Measurements from ENCODE around the gene ZNF791.
"Not testable (repeated sequence)": the region's sequence is repeated elsewhere in the genome, so short reads cannot be mapped to it uniquely, and the experiment has no call there.

The ZNF791 gene

DNA sequence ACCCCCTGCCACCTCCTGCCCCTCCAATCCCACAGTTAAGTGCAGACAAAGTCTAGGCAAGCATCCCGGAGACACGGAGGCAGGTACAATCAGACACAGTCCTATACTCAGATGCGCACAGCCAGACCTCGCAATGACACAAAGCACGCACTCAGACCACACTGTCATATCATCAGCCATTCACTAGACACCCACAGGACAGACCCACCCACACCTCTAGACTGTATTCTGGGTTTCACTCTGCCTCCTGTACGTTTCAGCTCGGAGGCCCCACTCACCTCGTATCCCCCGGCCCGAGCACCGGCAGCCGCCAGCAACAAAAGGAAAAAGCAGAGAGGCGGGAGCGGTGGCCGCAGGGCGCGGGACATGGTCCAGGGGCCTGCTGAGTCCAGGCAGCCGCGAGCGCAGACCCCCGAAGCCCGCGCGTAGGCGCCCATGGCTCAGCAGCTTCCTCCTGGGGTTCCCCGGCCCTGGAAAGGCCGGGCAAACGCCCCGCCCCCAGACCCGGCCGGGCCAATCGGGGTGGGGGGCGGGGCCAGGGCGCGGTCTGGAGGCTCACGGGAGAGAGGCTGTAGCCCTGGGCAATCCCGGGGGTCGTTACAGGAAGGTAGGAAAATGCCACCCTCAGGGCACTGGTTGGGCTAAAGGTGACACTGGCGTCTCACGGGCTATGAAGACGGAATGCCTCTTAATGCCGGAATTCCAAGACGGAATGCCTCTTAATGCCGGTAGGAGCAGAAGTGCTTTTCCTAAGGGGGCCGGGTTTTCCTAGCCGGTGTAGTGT is 55.7 kb downstream of the ZNF791 start, which contains the start of the genes MAN2B1 and WDR83:
TSS of gene MAN2B1 (minus strand) at position 478 of the 784 bp plus-strand sequence. CDS start at position 437, 41 bp downstream.
TSS of gene WDR83 (plus strand) at position 543 of the 784 bp plus-strand sequence. CDS start 2,984 bp downstream, outside the sequence.
- Mint-ChIP-seq H3K27me3 (no peaks in the 10 kb centered on the region), H3K27ac (peak within 1 kb of the TSS; percentile 99), H3K4me1 (peaks cover 37% of the 10 kb centered on the region), H3K4me3 (peak within 1 kb of the TSS; percentile 96), H3K36me3 (peaks cover under 1% of the 10 kb centered on the region), H3K9me3 (no peaks in the 10 kb centered on the region)
- peak; percentile 76 to 77 for DNase-seq (ENCODE audit: low spot score in 2 of 2)
- ATAC-seq (ENCODE audit: low read depth), result peak; percentile 64

DNA sequence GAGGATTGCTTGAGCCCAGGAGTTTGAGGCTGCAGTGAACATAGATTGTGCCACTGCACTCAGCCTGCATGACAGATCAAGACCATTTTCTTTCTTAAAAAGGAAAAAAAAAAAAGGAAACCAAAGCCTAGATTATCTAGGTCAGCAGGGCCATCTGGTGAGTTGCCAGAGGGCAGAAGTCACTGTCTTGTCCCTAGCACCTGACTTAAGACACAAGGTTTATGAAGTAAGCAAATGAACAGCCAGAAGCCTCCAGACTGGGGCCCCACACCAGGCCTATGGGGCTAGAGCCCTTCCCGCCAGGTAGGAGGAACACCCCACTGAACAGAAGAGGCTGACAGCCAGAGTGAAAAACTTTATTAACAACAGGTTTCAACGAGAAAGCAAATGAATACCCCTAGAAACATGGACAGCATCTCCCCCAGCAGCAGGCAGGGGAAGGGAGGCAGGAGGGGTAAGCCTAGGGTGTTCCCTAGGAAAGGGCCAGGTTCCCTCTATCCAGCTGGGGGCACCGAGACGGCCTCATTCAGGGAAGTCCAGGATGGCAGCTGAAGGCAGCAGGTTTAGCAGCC is 57.1 kb downstream of the ZNF791 start:
- peaks cover 2% of the 10 kb centered on the region for H3K36me3 Mint-ChIP-seq
- H3K27me3 Mint-ChIP-seq, result no peaks in the 10 kb centered on the region
- H3K4me3 Mint-ChIP-seq, result peak overlapping the region; percentile 91

DNA sequence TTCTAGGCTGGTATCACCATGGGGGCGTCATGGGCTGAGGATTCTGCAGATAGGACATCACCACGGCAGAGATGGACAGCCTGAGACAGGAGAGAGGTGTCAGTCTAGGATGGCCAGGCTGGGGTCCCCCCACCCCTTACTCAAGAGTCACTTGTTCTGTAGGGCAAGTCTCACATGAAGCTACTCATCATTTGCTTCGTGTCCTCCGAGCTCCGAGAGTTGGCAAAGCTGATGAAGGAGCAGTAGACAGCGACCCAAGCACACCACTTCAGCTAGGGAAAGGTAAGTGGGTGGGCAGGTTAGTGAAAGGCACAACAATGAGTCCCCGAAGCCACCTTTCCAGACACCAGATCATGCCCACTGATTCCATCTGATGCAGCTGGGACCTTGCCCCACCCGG is 57.6 kb downstream of the ZNF791 start:
- no peaks in the 10 kb centered on the region for H3K27me3 Mint-ChIP-seq
- no peaks in the 10 kb centered on the region for H3K9me3 Mint-ChIP-seq
- peak overlapping the region; percentile 100 for H3K27ac Mint-ChIP-seq
- H3K4me1 Mint-ChIP-seq, result peaks cover 41% of the 10 kb centered on the region
- ATAC-seq (ENCODE audit: low read depth) (no peak), DNase-seq (ENCODE audit: low spot score in 2 of 2) (no peak)
- H3K4me3 Mint-ChIP-seq, result peak overlapping the region; percentile 91
- H3K36me3 Mint-ChIP-seq, result peaks cover 2% of the 10 kb centered on the region

More for the DNA sequence above, 57.1 kb downstream of the ZNF791 start:
- no peaks in the 10 kb centered on the region for H3K9me3 Mint-ChIP-seq
- H3K4me1 Mint-ChIP-seq, result peaks cover 41% of the 10 kb centered on the region
- no peak for ATAC-seq (ENCODE audit: low read depth)
- peak overlapping the region; percentile 24 for H3K27ac Mint-ChIP-seq
- no peak for DNase-seq (ENCODE audit: low spot score in 2 of 2)

DNA sequence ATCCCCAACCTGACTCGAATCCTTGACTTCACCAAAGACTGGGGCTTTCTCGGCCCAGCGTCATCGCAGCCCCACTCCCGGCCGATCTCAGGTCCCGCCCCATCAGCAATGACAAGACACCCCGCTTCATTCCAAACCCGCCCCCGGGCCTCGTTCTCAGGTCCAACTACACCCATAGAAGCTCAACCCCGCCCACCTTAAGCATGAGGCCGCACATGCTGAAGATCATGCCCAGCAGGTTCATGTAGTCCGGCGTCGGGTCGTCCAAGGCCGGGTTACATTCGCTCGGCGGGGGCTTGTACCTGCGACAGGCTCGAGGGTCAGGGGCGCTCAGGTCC is 58.2 kb downstream of the ZNF791 start:
- Mint-ChIP-seq H3K9me3 (no peaks in the 10 kb centered on the region), H3K36me3 (peaks cover 4% of the 10 kb centered on the region), H3K4me3 (peak overlapping the region; percentile 91), H3K4me1 (peaks cover 41% of the 10 kb centered on the region), H3K27me3 (no peaks in the 10 kb centered on the region), H3K27ac (peak overlapping the region; percentile 100)
- peak; percentile 21 for ATAC-seq (ENCODE audit: low read depth)
- peak; percentile 43 to 53 for DNase-seq (ENCODE audit: low spot score in 2 of 2)

DNA sequence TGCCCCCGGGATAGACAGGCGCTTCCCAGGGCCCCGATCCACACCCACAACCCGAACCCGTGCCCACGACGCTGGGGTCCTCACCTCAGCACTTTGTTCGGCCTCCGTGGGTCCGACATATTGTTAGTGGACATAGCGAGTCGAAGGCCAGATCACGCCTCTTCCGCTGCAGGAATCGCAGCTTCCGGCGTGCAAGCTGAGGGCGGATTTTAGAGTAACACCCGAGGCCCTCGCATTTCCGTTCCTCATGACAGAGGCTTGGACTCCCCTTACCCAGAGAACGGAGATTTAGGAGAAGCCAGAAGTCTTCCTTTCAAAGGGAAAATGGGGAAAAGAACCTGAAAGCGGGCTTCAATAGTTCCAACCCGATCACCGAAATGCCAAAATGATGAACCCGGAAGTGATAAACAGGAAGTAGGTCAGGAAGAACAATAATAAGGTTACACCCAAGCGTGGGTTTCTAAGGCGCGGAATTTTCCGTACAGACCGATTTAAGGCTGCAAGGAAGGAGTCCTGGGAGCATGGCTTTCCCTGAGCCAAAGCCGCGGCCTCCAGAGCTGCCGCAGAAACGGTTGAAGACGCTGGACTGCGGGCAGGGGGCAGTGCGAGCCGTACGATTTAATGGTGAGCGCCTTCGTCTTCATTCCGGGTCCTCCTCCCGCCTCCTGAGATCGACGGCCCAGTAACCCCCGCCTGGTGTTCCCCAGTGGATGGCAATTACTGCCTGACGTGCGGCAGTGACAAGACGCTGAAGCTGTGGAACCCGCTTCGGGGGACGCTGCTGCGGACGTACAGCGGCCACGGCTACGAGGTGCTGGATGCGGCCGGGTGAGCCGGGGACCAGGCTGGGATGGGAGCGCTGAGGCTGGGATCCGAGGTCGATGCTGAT is 58.8 kb downstream of the ZNF791 start:
- Mint-ChIP-seq H3K27ac (peak overlapping the region; percentile 100), H3K4me1 (peaks cover 40% of the 10 kb centered on the region), H3K27me3 (no peaks in the 10 kb centered on the region), H3K4me3 (peak overlapping the region; percentile 91), H3K36me3 (peaks cover 9% of the 10 kb centered on the region), H3K9me3 (no peaks in the 10 kb centered on the region)
- ATAC-seq (ENCODE audit: low read depth) (peak; percentile 10), DNase-seq (ENCODE audit: low spot score in 2 of 2) (peak; percentile 78 to 82)

DNA sequence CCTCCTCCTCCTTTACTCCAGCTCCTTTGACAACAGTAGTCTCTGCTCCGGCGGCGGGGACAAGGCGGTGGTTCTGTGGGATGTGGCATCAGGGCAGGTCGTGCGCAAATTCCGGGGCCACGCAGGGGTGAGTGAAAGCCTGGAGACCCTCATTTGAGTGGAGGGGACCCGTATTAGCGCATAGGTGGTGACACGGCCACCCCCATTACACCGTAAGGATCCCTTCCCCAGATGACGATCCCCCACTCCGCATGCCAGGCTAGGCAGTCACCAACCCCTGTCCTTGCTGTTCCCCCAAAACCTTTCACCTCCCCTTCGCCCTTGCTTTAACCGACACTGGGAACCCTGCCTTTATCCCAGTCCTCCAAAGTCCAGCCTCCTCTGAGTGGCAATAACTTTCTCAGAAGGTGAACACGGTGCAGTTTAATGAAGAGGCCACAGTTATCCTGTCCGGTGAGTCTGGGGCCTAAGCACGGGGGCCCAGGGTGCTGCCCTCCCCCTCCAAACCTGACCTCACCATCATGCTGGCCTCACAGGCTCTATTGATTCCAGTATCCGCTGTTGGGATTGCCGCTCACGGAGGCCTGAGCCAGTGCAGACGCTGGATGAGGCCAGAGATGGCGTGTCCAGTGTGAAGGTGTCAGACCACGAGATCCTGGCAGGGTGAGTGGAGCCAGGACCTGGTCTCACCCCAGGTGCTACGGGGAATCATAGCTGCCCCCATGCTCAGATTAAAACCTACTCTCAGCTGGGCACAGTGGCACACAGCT is 59.6 kb downstream of the ZNF791 start:
- peaks cover 10% of the 10 kb centered on the region for H3K36me3 Mint-ChIP-seq
- DNase-seq (ENCODE audit: low spot score in 2 of 2), result no peak
- H3K27ac Mint-ChIP-seq, result peak overlapping the region; percentile 100
- H3K27me3 Mint-ChIP-seq, result no peaks in the 10 kb centered on the region
- no peak for ATAC-seq (ENCODE audit: low read depth)
- no peaks in the 10 kb centered on the region for H3K9me3 Mint-ChIP-seq
- peaks cover 33% of the 10 kb centered on the region for H3K4me1 Mint-ChIP-seq
- H3K4me3 Mint-ChIP-seq, result peak overlapping the region; percentile 91

DNA sequence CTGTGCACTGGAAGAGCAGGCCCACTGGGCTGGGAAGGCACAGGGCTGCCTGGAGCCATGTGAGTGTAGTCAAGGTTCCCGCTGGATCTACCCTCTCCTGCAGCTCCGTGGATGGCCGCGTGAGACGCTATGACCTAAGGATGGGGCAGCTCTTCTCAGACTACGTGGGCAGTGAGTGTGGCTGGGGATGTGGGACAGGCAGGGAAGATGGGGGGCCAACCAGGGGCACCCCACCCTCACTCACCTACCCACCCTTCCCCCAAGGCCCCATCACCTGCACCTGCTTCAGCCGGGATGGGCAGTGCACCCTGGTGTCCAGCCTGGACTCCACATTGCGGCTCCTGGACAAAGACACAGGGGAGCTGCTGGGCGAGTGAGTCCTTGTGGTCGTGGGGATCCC is 62.0 kb downstream of the ZNF791 start:
- Mint-ChIP-seq H3K9me3 (no peaks in the 10 kb centered on the region), H3K27me3 (no peaks in the 10 kb centered on the region), H3K4me3 (no peak overlapping the region), H3K36me3 (peaks cover 18% of the 10 kb centered on the region), H3K4me1 (peaks cover 29% of the 10 kb centered on the region), H3K27ac (no peak overlapping the region)
- no peak for ATAC-seq (ENCODE audit: low read depth)
- DNase-seq (ENCODE audit: low spot score in 2 of 2), result no peak

DNA sequence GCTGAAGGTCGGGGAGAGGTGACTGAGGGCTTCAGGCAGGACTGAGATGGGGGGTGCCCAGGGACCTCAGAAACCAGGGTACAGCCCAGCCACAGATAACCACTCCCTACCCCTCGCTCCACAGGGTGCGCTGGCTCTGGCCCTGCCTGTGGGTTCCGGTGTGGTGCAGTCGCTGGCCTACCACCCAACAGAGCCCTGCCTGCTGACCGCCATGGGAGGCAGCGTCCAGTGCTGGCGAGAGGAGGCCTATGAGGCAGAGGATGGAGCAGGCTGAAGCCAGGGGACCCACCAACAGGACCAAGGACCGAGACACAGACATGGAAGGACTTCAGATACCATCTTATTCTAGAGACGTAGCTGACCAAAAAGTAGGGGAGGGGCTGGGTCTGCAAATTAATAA is 64.7 kb downstream of the ZNF791 start:
- H3K27ac Mint-ChIP-seq, result no peak overlapping the region
- peaks cover 26% of the 10 kb centered on the region for H3K36me3 Mint-ChIP-seq
- peaks cover 15% of the 10 kb centered on the region for H3K4me1 Mint-ChIP-seq

DNA sequence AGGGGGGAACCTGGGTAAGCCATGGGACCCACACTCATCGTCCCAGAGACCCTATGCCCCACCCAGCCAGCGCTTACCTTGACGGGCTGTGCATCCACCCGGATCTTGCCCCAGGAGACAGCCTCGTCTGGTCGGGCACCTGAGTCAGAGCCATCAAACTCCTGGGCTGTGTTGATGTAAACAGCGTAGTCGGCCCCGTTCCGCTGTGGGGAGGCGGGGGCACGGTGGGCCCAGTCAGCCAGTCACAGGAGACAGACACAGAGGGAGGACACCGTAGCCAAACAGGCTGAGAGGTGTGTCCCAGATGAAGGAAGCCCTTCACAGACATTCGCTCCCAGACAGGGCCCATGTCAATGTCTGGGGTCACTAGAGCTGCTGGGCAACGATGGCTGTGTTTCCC is 65.2 kb downstream of the ZNF791 start:
- Mint-ChIP-seq H3K27ac (peak overlapping the region; percentile 74), H3K36me3 (peaks cover 27% of the 10 kb centered on the region), H3K4me1 (peaks cover 16% of the 10 kb centered on the region), H3K9me3 (no peaks in the 10 kb centered on the region), H3K27me3 (no peaks in the 10 kb centered on the region), H3K4me3 (no peak overlapping the region)
- no peak for DNase-seq (ENCODE audit: low spot score in 2 of 2)
- ATAC-seq (ENCODE audit: low read depth), result no peak

More for the DNA sequence above, 64.7 kb downstream of the ZNF791 start:
- DNase-seq (ENCODE audit: low spot score in 2 of 2) (no peak), ATAC-seq (ENCODE audit: low read depth) (no peak)
- no peaks in the 10 kb centered on the region for H3K9me3 Mint-ChIP-seq
- H3K4me3 Mint-ChIP-seq, result no peak overlapping the region
- H3K27me3 Mint-ChIP-seq, result no peaks in the 10 kb centered on the region

DNA sequence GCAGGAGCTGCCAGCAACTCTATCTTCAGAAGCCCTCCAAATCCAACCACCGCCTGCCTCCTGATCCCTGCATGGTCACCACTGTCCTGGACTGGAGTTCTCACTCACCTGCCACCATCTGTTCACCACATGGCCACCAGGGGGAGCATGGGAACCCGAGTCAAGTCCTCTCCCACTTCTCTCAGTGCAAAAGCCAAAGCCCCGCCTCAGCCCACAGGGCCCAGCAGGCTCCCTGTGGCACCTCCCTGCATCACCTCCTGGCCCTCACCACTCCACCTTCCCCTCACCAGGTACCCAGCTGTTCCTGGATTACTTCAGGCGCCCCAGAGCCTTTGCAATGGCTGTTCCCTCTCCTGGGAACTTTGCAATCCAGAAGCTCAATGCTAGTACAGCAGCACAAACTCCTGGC is 65.7 kb downstream of the ZNF791 start:
- peaks cover 28% of the 10 kb centered on the region for H3K36me3 Mint-ChIP-seq
- peak overlapping the region; percentile 74 for H3K27ac Mint-ChIP-seq

DNA sequence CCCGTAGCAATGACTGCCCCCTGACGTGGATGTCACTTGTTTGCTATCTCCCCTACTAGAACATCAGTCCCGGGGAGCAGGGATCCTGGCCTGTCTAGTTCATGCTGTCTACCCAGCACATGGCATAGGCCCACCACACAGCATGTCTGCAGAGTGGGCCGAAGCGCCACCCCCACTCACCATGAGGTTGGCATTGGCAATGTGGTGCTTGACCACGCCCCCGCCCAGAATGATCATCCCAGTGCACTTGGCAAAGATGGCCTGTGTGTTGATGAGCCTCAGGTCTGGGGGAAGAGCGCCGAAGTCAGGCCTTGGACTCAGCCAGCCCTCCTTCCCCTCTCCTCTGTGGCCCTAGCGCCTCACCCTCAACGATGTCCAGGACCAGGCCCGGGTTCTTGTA is 66.2 kb downstream of the ZNF791 start:
- no peak for DNase-seq (ENCODE audit: low spot score in 2 of 2)
- no peak overlapping the region for H3K4me3 Mint-ChIP-seq
- H3K36me3 Mint-ChIP-seq, result peaks cover 28% of the 10 kb centered on the region
- H3K9me3 Mint-ChIP-seq, result no peaks in the 10 kb centered on the region
- peak overlapping the region; percentile 74 for H3K27ac Mint-ChIP-seq
- peaks cover 19% of the 10 kb centered on the region for H3K4me1 Mint-ChIP-seq
- H3K27me3 Mint-ChIP-seq, result no peaks in the 10 kb centered on the region
- no peak for ATAC-seq (ENCODE audit: low read depth)

More for the DNA sequence above, 65.7 kb downstream of the ZNF791 start:
- peak; percentile 80 to 81 for DNase-seq (ENCODE audit: low spot score in 2 of 2)
- H3K4me1 Mint-ChIP-seq, result peaks cover 20% of the 10 kb centered on the region
- no peak overlapping the region for H3K4me3 Mint-ChIP-seq
- H3K9me3 Mint-ChIP-seq, result no peaks in the 10 kb centered on the region
- peak; percentile 41 for ATAC-seq (ENCODE audit: low read depth)
- no peaks in the 10 kb centered on the region for H3K27me3 Mint-ChIP-seq

DNA sequence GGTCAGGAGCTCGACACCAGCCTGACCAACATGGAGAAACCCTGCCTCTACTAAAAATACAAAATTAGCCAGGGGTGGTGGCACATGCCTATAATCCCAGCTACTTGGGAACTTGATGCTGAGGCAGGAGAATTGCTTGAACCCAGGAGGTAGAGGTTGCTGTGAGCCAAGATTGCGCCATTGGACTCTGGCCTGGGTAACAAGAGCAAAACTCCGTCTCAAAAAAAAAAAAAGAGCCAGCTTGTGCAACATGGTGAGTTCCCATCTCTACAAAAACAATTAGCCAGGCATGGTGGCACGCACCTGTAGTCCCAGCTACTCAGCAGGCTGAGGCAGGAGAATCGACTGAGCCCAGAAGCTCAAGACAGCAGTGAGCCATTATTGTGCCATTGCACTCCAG is 67.3 kb downstream of the ZNF791 start:
- ATAC-seq (ENCODE audit: low read depth); H3K9me3 Mint-ChIP-seq; H3K27ac Mint-ChIP-seq; H3K27me3 Mint-ChIP-seq; H3K4me3 Mint-ChIP-seq; DNase-seq (ENCODE audit: low spot score in 2 of 2): not testable (repeated sequence)
- Mint-ChIP-seq H3K36me3 (peaks cover 26% of the 10 kb centered on the region), H3K4me1 (peaks cover 16% of the 10 kb centered on the region)

DNA sequence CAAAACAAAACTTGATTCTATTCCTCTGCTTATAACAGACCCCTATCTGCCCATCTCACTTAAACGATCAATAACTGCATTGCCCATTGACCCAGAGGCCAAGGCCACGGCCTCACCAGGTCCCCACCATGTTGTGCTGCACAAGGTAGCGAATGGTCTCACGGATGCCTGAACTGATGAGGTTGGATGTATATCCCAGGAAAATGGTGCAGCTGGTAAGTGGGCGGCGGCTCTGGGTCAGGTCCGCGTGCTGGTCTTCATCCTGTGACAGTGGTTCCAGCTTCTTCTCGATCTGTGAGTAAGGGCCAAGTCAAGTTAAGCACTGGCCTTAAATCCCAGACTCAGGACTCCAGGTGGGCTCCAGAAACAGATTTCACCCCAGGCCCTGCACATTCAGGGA is 69.3 kb downstream of the ZNF791 start:
- Mint-ChIP-seq H3K4me1 (peaks cover 13% of the 10 kb centered on the region), H3K4me3 (peak overlapping the region; percentile 17), H3K27ac (no peak overlapping the region), H3K36me3 (peaks cover 18% of the 10 kb centered on the region), H3K27me3 (no peaks in the 10 kb centered on the region), H3K9me3 (no peaks in the 10 kb centered on the region)
- ATAC-seq (ENCODE audit: low read depth), result no peak
- DNase-seq (ENCODE audit: low spot score in 2 of 2), result no peak
